ENCODE data around the gene REEP3.

DNA sequence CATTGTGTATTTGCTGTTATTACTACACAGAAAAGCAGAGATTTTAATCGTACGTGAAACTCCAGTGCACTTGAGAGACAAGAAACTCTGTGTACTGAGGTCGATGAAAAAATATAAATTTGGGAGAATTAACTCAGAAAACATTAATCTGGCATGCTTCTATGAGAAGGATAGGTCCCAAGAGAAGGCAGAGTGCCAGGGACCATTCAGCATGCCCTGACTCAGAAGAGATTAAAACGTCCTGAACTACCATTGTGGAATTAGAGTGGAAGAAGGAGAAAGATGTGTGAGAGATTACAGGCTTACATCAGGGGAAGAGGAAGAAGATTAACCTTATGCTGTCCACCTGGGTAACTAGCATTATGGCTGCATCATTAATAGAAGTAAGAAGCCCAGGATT is 72.4 kb downstream of the REEP3 start:
- TF ChIP-seq ZXDB (tag by site-specific recombination; IDR thresholded peaks at IDR 0.05) (no peak), ZNF391 (tag by site-specific recombination; IDR thresholded peaks at IDR 0.05; ENCODE audit: borderline replicate concordance, low read depth) (no peak), ZNF623 (tag by site-specific recombination; IDR thresholded peaks at IDR 0.05) (no peak), CTCF (tag by site-specific recombination; IDR thresholded peaks at IDR 0.05) (no peak), ZNF544 (tag by site-specific recombination; IDR thresholded peaks at IDR 0.05) (no peak)
- TF ChIP-seq, protein P1, sequence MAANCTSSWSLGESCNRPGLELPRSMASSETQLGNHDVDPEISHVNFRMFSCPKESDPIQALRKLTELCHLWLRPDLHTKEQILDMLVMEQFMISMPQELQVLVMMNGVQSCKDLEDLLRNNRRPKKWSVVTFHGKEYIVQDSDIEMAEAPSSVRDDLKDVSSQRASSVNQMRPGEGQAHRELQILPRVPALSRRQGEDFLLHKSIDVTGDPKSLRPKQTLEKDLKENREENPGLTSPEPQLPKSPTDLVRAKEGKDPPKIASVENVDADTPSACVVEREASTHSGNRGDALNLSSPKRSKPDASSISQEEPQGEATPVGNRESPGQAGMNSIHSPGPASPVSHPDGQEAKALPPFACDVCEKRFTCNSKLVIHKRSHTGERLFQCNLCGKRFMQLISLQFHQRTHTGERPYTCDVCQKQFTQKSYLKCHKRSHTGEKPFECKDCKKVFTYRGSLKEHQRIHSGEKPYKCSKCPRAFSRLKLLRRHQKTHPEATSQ (tag by site-specific recombination; IDR thresholded peaks at IDR 0.05): no peak
- TF ChIP-seq, protein P2, sequence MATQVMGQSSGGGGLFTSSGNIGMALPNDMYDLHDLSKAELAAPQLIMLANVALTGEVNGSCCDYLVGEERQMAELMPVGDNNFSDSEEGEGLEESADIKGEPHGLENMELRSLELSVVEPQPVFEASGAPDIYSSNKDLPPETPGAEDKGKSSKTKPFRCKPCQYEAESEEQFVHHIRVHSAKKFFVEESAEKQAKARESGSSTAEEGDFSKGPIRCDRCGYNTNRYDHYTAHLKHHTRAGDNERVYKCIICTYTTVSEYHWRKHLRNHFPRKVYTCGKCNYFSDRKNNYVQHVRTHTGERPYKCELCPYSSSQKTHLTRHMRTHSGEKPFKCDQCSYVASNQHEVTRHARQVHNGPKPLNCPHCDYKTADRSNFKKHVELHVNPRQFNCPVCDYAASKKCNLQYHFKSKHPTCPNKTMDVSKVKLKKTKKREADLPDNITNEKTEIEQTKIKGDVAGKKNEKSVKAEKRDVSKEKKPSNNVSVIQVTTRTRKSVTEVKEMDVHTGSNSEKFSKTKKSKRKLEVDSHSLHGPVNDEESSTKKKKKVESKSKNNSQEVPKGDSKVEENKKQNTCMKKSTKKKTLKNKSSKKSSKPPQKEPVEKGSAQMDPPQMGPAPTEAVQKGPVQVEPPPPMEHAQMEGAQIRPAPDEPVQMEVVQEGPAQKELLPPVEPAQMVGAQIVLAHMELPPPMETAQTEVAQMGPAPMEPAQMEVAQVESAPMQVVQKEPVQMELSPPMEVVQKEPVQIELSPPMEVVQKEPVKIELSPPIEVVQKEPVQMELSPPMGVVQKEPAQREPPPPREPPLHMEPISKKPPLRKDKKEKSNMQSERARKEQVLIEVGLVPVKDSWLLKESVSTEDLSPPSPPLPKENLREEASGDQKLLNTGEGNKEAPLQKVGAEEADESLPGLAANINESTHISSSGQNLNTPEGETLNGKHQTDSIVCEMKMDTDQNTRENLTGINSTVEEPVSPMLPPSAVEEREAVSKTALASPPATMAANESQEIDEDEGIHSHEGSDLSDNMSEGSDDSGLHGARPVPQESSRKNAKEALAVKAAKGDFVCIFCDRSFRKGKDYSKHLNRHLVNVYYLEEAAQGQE (tag by site-specific recombination; IDR thresholded peaks at IDR 0.05): no peak
